PC-9 (cell line): ENCODE data around the gene ENHO. TPM values are rescaled to one million over a fixed set of nuclear protein-coding genes. Genes with fewer than 3 reads are reported as not detected.

ENCODE experiments used
- BruUV-seq: library from RNA; stranded (reverse); fragments of 400-500 nt; replicated peaks from 2 replicates; lab custom pipeline; 2021; lab: Mats Ljungman, UMichigan
- CTCF ChIA-PET: fragments of 300-600 bp; sonication (Branson Sonifier 250); formaldehyde crosslinking; loops from one replicate; lab custom pipeline; 2022; ENCODE audit warnings: antibody characterized with exemption; lab: Charles Lee
- POLR2A ChIA-PET: fragments of 300-600 bp; sonication (Branson Sonifier 250); formaldehyde crosslinking; loops from one replicate; lab custom pipeline; 2022; ENCODE audit warnings: antibody characterized with exemption; ENCODE audit not compliant: unreplicated experiment; lab: Charles Lee
- DNase-seq, 2 experiments: peaks; one replicate each; pipeline versions ENCODE4 v3.0.0 to v3.0.0-alpha.2; 2015 to 2022; ENCODE audit warnings: mixed read lengths in 1 of 2
- H2AFZ ChIP-seq: fragments of 200-600 bp; sonication (generic); 2 replicates; pipeline ENCODE4 v1.8.1; 2017; ENCODE audit warnings: antibody characterized with exemption
- H3F3A ChIP-seq: fragments of 200-600 bp; sonication (generic); 2 replicates; pipeline ENCODE4 v1.8.1; 2017; ENCODE audit warnings: antibody characterized with exemption, mild to moderate bottlenecking, low read depth; ENCODE audit not compliant: insufficient read depth
- H3K27ac ChIP-seq: fragments of 200-600 bp; sonication (generic); 2 replicates; pipeline ENCODE4 v1.6.1; 2016; ENCODE audit warnings: mixed run types
- H3K27me3 ChIP-seq: fragments of 200-600 bp; sonication (generic); 2 replicates; pipeline ENCODE4 v1.6.1; 2016; ENCODE audit warnings: low read depth, mixed run types; ENCODE audit not compliant: insufficient read depth
- H3K36me3 ChIP-seq: fragments of 200-600 bp; sonication (generic); 2 replicates; pipeline ENCODE4 v1.6.1; 2016; ENCODE audit warnings: low read depth, mixed run types
- H3K4me1 ChIP-seq: fragments of 200-600 bp; sonication (generic); replicated peaks from 2 replicates; pipeline ENCODE4 v1.6.1; 2016; ENCODE audit warnings: mixed run types; ENCODE audit not compliant: insufficient read depth
- H3K4me2 ChIP-seq: fragments of 200-600 bp; sonication (generic); 2 replicates; pipeline ENCODE4 v1.6.1; 2017; ENCODE audit warnings: mixed run types
- H3K4me3 ChIP-seq: fragments of 200-600 bp; sonication (generic); 2 replicates; pipeline ENCODE4 v1.6.1; 2016; ENCODE audit warnings: mixed run types
- H3K79me2 ChIP-seq: fragments of 200-600 bp; sonication (generic); 2 replicates; pipeline ENCODE4 v1.6.1; 2017; ENCODE audit warnings: low read depth, mixed run types
- H3K9me2 ChIP-seq: fragments of 200-600 bp; sonication (generic); 2 replicates; pipeline ENCODE4 v1.8.1; 2017; ENCODE audit warnings: mild to moderate bottlenecking; ENCODE audit not compliant: insufficient read depth
- H3K9me3 ChIP-seq: fragments of 200-600 bp; sonication (generic); 2 replicates; pipeline ENCODE4 v1.8.1; 2016; ENCODE audit warnings: low read depth; ENCODE audit not compliant: insufficient read depth
- H4K20me1 ChIP-seq: fragments of 200-600 bp; sonication (generic); 2 replicates; pipeline ENCODE4 v1.8.1; 2017; ENCODE audit not compliant: insufficient read depth
- EZH2 ChIP-seq: fragments of 200-600 bp; sonication (generic); IDR thresholded peaks from 2 replicates; pipeline ENCODE4 v1.8.0; 2017; ENCODE audit warnings: antibody characterized with exemption, low read depth
- intact Hi-C: fragments of 100-400 bp; cut with micrococcal nuclease; formaldehyde crosslinking; loops from one replicate; pipeline ENCODE4 v1.10.0; 2022; ENCODE audit not compliant: unreplicated experiment
- total RNA-seq: library from RNA; stranded (reverse); gene quantifications from 2 replicates; pipeline ENCODE4 v1.2.3, GENCODE V29; 2021
- TF ChIP-seq, protein P1 (sequence below): fragments of 200-600 bp; sonication (generic); conservative IDR thresholded peaks from 2 replicates; pipeline ENCODE4 v1.6.1; 2017; ENCODE audit warnings: mixed run types, antibody characterized with exemption, mild to moderate bottlenecking, moderate library complexity

Gene ENHO
- total RNA-seq, 1 experiment from 2014 or later, result not detected

DNA sequence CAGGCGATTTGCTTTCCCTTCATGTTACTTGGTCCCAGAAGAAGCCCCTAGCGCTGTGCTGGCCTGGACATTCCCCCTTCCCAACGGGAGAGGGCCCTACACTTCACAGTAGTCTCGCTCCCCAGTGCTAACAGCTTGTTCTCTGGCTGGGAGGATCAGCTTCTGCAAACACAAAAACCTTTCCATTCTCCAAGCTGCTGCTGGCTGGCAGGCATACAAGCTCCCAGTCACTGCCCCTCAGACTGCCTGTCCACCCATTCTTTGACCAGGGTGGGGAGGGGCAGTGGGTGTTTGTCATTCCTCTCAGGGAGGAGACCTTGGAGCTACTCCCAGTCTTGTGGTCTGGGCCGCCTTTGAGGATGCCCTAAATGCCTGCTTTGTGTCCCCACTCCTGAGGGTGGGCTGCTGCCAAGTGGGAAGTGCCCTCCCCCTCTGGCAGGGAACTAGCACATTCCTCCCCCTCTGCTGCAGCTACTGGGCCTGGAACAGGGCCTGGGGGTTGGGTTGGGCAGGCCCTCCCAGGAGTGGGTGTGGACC is 20.8 kb downstream of the ENHO start:
- no peak overlapping the region for H3K4me2 ChIP-seq
- intact Hi-C loops, result loop anchor here (5.0 kb wide), 1 partner anchor 100 kb away; no protein-coding TSS in a partner anchor
- no peaks in the 10 kb centered on the region for H3F3A ChIP-seq
- H3K9me2 ChIP-seq, result no peaks in the 10 kb centered on the region
- no peak for DNase-seq
- H3K9me3 ChIP-seq, result no peaks in the 10 kb centered on the region
- H3K36me3 ChIP-seq, result no peaks in the 10 kb centered on the region
- ChIA-PET CTCF (interaction anchor here (0.5 kb wide), 1 partner anchor 86 kb away, joined by 11 read pairs; no protein-coding TSS in a partner anchor), POLR2A (no interaction called here)
- H2AFZ ChIP-seq, result no peak overlapping the region
- H3K27me3 ChIP-seq, result 0 out of 2 replicates have a peak, but pooled peaks cover 7% of the 10 kb centered on the region
- no TSS peak for BruUV-seq
- H3K79me2 ChIP-seq, result no peaks in the 10 kb centered on the region
- H4K20me1 ChIP-seq, result no peaks in the 10 kb centered on the region
- H3K4me1 ChIP-seq, result no peaks in the 10 kb centered on the region
- TF ChIP-seq, protein P1, sequence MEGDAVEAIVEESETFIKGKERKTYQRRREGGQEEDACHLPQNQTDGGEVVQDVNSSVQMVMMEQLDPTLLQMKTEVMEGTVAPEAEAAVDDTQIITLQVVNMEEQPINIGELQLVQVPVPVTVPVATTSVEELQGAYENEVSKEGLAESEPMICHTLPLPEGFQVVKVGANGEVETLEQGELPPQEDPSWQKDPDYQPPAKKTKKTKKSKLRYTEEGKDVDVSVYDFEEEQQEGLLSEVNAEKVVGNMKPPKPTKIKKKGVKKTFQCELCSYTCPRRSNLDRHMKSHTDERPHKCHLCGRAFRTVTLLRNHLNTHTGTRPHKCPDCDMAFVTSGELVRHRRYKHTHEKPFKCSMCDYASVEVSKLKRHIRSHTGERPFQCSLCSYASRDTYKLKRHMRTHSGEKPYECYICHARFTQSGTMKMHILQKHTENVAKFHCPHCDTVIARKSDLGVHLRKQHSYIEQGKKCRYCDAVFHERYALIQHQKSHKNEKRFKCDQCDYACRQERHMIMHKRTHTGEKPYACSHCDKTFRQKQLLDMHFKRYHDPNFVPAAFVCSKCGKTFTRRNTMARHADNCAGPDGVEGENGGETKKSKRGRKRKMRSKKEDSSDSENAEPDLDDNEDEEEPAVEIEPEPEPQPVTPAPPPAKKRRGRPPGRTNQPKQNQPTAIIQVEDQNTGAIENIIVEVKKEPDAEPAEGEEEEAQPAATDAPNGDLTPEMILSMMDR, result no peak
- TF ChIP-seq EZH2, result no peak
- no peak overlapping the region for H3K4me3 ChIP-seq
- no peak overlapping the region for H3K27ac ChIP-seq

DNA sequence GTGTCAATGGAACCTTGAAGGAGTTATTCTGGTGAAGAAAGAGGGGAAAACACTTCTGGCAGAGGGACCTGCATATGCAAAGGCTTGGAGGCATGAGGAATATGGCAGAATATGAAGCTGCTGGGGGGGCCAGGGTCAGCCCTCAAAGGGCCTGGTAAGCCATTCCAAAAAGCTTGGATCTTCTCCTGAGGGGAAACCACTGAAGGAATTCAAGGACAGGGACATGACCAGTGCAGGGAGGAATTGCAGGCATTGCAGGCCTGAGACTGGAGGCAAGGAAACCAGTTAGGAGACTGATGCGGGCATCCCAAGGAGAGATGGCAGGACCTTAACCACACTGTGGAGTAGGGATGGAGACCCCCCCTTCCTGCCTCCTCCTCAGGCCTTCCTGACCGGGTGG is 21.4 kb downstream of the ENHO start:
- POLR2A ChIA-PET, result no interaction called here
- Histone ChIP-seq H3K79me2 (no peaks in the 10 kb centered on the region), H3K27me3 (0 out of 2 replicates have a peak, but pooled peaks cover 7% of the 10 kb centered on the region), H3K4me2 (no peak overlapping the region), H3K9me2 (no peaks in the 10 kb centered on the region), H3K4me3 (no peak overlapping the region), H4K20me1 (no peaks in the 10 kb centered on the region), H2AFZ (no peak overlapping the region), H3K4me1 (no peaks in the 10 kb centered on the region), H3F3A (no peaks in the 10 kb centered on the region), H3K36me3 (no peaks in the 10 kb centered on the region), H3K27ac (no peak overlapping the region), H3K9me3 (no peaks in the 10 kb centered on the region)
- no peak for DNase-seq
- CTCF ChIA-PET, result interaction anchor here (0.5 kb wide), 1 partner anchor 86 kb away, joined by 11 read pairs; no protein-coding TSS in a partner anchor
- no TSS peak for BruUV-seq
- TF ChIP-seq EZH2, result no peak
- TF ChIP-seq, protein P1, result no peak
- intact Hi-C loops, result loop anchor here (5.0 kb wide), 1 partner anchor 101 kb away; no protein-coding TSS in a partner anchor

DNA sequence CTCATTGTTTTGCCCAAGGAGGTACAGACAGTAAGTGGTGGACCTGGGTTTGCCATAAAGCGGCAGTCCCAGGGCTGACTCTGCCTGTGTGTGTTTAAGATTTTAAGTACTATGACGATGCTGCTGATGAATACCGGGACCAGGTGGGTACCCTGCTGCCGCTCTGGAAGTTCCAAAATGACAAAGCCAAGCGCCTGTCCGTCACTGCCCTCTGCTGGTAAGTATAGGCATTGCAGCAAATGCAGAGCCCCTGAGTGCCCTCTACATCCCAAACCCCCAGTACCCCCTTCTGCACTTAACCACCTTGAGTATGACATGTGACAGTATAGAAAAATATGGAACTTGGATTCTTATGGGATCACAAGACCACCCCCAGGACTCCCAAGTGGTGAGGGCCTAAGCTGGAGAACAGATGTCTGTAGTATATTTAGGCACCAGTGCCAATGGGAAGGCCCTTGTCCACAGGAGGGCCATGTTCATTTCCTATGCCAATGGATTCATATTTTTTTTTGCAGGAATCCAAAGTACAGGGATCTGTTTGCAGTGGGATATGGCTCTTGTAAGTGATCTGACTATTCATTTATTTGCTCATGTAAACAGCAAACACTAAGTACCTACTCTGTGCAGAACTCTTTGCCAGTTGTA is 22.0 kb downstream of the ENHO start:
- CTCF ChIA-PET, result no interaction called here
- Histone ChIP-seq H3K27me3 (0 out of 2 replicates have a peak, but pooled peaks cover 7% of the 10 kb centered on the region), H3K79me2 (no peaks in the 10 kb centered on the region), H3F3A (no peaks in the 10 kb centered on the region), H3K4me3 (no peak overlapping the region), H3K36me3 (no peaks in the 10 kb centered on the region), H4K20me1 (no peaks in the 10 kb centered on the region), H2AFZ (no peak overlapping the region), H3K27ac (no peak overlapping the region), H3K4me1 (no peaks in the 10 kb centered on the region), H3K9me2 (no peaks in the 10 kb centered on the region), H3K9me3 (no peaks in the 10 kb centered on the region), H3K4me2 (no peak overlapping the region)
- no TSS peak for BruUV-seq
- no peak for TF ChIP-seq EZH2
- TF ChIP-seq, protein P1, result peak; percentile 91
- peak in 1 of 2 experiments; percentile 46 for DNase-seq
- intact Hi-C loops, result loop anchor here (1.0 to 5.0 kb wide), 3 partner anchors 63 to 102 kb away; no protein-coding TSS in a partner anchor
- POLR2A ChIA-PET, result no interaction called here
